ENCODE results near the gene SPATA46.

The SPATA46 gene

GRCh38 chr1:162390396-162391185, 13.9 kb upstream of the SPATA46 start:
- no peak for DNase-seq

GRCh38 chr1:162389971-162390370, 13.3 kb upstream of the SPATA46 start:
- DNase-seq: no peak

DNA sequence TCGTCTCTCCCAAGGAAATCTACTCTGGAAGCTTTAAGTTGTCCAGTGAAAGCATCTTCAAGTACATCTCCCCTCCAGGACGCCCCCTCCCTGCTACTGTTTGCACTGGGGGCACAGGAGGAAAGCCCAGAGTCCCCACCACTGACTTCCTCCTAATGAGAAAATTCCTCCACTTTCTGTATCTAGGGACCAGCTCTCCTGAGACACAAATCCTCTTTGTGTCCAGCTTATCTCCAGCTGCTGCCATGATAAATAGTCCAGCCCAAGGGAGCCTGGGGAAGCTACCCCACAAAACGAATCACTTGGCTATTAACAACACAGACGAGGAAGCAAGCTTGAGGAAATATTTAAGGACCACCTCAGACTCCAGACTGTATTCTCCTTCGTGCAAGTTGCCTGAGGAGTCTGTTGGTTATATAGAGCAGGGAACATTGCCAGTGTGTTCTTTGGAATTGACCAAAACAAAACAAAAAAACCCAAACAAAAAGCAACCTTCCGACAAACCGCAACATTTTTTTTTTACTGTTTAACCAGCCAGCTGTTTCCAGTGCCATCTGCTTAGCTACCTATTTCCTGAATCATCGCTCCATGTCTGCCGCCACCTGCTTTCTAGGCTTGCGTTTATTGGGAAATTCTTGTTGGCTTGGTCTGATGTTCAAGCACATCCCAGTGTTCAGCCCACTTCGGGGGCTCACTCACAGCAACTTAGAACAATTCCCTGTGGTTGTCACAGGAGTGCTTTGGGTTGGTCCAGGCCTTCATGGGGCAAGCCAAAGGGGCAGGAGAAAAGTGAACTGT, 12.6 kb upstream of the SPATA46 start:
- DNase-seq: no peak

- DNase-seq: no peak
These were observed 12.0 kb upstream of the SPATA46 start for GRCh38 chr1:162388615-162389014.

DNA sequence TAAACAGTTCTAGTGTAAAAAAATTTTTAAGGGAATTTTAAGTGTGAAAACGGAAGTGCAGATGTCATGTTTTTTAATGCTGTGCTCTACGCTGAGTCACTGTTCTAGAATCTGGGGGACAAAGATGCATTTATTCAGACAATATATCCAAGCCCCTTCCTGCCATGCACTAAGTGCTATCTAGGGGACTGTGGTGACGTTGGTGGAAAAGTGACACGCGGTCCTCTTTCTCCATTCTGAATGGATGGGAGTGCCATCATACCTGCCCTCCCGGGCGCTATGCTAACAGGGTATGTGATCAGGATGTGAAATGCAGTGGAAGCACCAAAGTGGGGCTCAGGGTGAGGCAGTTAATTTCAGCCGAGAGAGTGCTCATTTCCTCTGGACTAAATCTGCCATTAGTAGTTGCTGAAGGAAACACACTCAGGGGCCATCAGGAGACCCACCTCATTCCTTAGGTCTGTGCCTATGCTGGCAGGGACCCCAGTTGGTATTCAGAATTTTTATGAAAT, 11.5 kb upstream of the SPATA46 start:
- no peak for DNase-seq

- DNase-seq: no peak
These were observed 10.8 kb upstream of the SPATA46 start for GRCh38 chr1:162387226-162388082.

DNA sequence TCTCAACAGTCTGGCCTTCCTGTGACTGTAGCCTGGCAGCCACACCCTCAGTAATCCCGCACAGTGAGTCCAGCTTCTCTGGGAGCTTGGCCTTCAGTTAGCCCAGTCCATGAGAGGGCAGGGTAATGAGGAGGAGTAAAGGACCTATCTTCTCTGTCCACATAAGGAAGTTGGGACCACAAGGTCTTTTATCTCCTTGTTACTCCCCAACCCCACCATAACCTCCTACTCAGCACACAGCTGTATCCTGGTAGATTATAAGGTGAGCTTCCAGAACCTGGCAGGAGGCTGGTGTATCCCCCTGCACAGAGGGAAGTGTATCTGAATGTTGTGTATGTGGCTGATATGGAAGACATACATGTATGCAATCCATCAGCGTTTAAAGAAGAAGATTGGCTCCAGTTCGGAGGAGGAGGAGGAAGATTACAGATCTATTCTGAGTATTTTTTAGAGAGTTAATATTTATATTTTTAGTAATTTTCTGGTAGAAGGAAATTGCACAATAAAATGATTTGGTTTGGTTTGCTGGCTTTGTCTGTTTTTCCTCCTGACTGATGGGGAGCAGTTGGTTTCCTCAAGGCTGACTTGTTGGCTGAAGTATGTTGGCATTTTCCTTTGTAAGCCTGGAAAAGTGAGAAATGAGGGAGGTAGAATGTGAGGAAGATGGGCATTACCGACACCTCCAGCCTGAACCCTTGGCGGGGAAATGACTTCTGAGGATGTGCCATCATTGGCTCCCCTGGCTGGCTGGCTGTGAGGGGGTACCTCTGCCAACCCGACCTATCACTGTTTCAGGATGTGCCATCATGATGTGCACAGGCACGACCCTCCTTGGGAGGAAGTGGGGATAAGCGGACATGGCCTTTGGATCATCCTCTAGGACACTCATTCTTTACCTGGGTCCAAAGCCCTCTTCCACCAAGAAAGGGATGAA, 9.9 kb upstream of the SPATA46 start:
- DNase-seq: no peak

DNA sequence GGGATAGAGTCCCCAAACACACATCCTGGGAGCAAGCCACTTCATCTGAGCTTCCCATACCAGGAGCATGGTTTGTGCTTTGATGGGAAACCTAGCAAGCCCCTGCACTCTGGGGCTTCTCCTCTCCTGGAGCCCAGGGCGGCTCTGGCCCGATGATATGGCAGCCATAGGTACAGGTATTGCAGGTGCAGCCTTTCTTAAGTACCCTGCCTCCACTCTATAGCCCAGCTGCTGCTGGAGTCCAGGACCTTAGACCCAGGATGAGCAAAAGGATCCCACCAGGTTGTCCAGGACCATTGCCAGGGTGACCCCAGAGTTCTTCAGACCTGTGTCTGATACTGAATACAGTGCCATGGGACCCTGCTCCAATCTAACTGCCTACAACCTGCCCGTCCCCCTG, 9.0 kb upstream of the SPATA46 start:
- no peak for DNase-seq

DNA sequence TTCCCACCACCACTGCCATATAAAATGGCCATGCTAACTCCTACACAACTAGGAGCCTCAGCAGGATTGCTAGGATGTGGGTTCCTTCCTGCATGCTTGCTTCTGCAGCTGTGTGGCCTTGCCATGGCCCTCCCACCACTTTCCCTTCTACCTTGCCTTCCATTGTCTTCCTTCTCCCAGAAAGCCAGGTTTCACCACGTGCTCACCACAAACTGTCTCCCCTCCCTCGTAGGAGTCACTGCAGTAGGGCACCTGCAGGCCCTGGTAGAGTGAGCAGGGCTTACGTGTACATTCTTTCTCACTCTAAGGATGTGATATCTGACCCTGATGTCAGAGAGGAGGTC, 8.6 kb upstream of the SPATA46 start:
- DNase-seq: no peak

DNA sequence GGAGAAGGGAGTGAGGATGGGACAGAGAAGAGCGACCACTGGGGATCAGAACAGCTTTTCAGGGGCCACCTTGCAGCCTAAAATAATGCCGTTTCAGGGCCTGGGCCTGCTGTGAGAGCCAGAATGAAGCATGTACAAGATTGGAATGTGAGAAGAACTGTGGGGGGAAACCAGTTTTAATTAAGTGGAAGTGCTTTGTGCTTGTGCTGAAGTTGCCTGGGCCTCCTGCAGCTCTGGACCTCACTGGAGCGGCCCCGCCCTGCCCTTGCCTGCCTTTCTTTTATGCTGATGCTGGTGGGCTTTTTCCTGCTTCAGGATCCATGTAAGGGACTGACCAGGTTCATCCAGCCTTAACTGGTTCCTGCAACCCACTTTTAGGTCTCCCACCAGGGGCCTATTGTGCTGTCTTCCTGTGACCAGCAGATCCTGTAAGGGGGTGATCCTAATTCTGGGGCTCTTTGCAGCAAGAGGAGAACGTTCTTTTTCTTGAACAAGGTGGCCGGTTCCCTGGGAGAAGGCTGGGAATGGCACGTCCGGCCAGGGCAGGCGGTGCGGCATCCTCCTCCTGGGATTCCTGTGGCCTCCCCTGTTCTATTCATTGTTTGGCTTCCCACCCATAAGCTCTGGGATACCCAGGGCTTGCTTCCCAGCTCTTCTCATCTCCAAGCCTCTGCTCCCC, 8.1 kb upstream of the SPATA46 start:
- no peak for DNase-seq

DNA sequence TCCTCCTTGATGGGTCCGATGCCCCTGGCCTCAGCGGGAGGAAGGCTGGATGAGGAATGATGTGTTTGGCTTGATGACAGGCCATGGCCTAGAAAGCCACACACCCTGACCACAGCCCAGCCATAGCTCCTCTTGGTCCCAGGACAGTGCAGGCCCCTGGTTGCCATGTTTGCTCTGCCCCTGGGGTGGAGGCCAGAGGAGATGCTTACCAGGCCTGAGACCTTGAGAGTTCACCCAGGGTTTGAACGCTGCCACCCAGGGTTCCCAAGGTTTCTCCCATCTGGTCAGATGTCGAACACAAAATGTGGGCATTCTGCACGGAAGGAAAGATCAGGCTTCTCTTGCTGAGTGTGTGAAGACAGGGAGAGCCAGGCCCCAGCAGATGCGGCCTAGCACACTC, 7.5 kb upstream of the SPATA46 start:
- DNase-seq: no peak

GRCh38 chr1:162383516-162383915, 6.9 kb upstream of the SPATA46 start:
- no peak for DNase-seq

- no peak for DNase-seq
These were observed 6.4 kb upstream of the SPATA46 start for GRCh38 chr1:162383091-162383490.

DNA sequence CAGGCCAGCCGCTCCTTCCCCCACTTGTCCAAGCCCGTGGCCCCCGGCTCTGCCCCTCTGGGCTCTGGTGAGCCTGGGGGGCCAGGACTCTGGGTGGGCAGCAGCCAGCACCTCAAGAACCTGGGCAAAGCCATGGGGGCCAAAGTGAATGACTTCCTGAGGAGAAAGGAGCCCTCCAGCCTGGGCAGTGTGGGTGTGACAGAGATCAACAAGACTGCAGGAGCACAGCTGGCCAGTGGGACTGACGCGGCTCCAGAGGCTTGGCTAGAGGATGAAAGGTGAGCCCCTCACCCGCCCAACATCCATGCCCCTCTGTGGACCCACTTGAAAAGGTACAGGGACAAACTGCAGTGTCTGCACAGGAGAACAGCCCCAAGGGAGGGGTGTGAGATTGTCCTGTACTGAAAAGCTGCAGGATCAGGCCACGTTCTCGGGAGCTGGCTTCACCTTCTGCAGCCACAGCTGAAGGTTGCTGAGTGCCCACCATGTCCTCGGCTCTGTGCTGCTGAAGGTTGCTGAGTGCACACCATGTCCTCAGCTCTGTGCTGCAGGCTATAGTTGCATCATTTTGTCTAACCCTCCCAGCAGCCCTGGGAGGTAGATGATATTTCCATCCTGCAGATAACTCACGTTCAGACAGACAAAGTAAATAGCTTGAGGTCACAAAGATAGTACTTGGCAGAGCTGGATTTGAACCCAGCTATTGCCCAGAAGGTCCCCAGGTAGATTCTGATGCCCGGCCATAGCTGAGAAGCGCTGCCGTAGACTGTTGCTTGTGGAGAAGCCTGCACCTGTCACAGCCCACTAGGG, 5.5 kb upstream of the SPATA46 start:
- DNase-seq: no peak

- DNase-seq: no peak
These were observed 4.7 kb upstream of the SPATA46 start, which contains the start of gene C1orf226 for GRCh38 chr1:162381383-162381782. TSS of gene C1orf226 (plus strand) at chr1:162381728. CDS start at chr1:162381902, 174 bp downstream.

GRCh38 chr1:162380061-162380846, 3.6 kb upstream of the SPATA46 start:
- DNase-seq: no peak

- DNase-seq: no peak
These were observed 1.2 kb downstream of the SPATA46 start for GRCh38 chr1:162375463-162375862.

DNA sequence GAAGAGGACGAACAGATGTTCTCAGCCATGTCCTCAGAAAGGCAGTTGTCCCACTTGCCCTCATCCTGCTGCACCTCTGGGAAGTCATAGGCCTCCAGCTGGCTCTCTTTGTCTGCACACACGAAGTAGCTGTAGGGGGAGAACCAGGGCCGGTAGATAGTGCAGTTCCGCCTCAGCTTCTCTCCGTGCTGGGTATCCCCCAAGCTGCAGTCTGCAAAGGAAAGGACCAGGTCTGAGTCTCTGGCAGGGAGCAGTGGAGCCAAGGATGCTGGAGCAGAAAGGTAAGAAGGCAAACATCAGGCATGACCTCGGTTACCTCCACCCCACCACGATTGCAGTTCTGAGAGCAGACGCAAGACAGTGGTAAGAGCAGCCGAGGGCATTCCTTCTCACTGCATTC, 2.2 kb downstream of the SPATA46 start:
- DNase-seq: no peak

DNA sequence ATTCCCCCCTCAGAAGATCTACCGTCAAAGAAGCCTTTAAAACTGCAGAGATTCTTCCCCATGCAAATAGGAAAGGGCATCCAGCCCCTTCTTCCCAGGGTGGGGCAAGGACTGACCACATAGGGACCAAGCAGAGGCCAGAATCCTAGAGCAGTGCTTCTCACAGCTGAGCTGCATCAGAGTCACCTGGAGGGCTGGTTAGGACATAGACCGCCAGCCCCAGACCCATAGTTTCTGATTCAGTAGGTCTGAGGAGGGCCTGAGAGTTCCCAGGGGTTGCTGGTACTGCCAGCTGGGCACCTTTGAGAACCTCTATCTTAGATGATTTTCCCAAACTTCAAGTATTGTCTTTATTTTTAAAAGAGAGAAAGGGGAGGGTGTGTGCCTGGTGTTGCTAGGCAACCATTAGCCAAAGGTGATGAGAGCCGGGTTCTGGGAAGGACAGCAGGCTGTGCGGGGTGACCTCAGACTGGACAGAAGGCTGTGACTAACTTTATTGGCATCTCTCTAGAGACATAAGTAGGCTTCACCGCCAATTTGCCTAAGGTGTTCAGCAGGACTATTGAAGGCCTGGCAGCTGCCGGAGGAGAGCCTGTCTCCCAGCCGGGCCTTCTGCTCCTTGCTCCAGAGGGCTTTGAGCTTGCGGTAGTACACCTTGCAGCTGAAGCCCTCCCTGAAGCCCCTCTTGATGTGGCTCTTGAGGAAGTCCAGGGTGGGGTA, 3.0 kb downstream of the SPATA46 start:
- DNase-seq: no peak

Measured in CD4-positive, alpha-beta T cell treated with Interferon alpha-2 for 1 hour (primary cell).